Activated CD4-positive, alpha-beta T cell treated with anti-CD3 and anti-CD28 coated beads, Interleukin-2, Interleukin-6, amounts not matched to agents 100 ng/mL and 50 ng/mL, durations not matched to agents 16 hours and 8 hours (primary cell): ENCODE results near the gene ESPN.
"Not testable (repeated sequence)": the region's sequence is repeated elsewhere in the genome, so short reads cannot be mapped to it uniquely, and the experiment has no call there.

Experiments
- DNase-seq: peaks from one replicate; pipeline ENCODE4 v3.0.0-alpha.2; 2020

Gene ESPN

GRCh38 chr1:6410248-6410893 is 14.2 kb upstream of the ESPN start:
- no peak for DNase-seq

GRCh38 chr1:6412896-6413295 is 11.7 kb upstream of the ESPN start:
- DNase-seq: no peak

GRCh38 chr1:6414443-6414844 is 10.1 kb upstream of the ESPN start:
- peak; percentile 58 for DNase-seq

GRCh38 chr1:6414881-6415626 is 9.5 kb upstream of the ESPN start:
- DNase-seq: no peak

- no peak for DNase-seq
Observed at GRCh38 chr1:6416295-6416656, 8.3 kb upstream of the ESPN start.

GRCh38 chr1:6416906-6417305 is 7.7 kb upstream of the ESPN start:
- no peak for DNase-seq

GRCh38 chr1:6417961-6418667 is 6.5 kb upstream of the ESPN start:
- DNase-seq: no peak

GRCh38 chr1:6418668-6419396 is 5.7 kb upstream of the ESPN start:
- no peak for DNase-seq

GRCh38 chr1:6419397-6419803 is 5.2 kb upstream of the ESPN start:
- DNase-seq: no peak

GRCh38 chr1:6419804-6420453 is 4.6 kb upstream of the ESPN start, which contains the start of gene HES2:
TSS of gene HES2 (minus strand) at chr1:6419919. CDS start at chr1:6419820, 99 bp downstream.
- DNase-seq: peak; percentile 16

GRCh38 chr1:6420454-6421042 is 4.0 kb upstream of the ESPN start:
- peak; percentile 23 for DNase-seq

GRCh38 chr1:6421266-6421665 is 3.3 kb upstream of the ESPN start:
- DNase-seq: no peak

GRCh38 chr1:6423321-6423999 is 1.1 kb upstream of the ESPN start:
- DNase-seq: peak; percentile 75

- DNase-seq: no peak
Observed at GRCh38 chr1:6424000-6424565, 493 bp upstream of the ESPN start.

GRCh38 chr1:6425658-6426057 is 1.1 kb downstream of the ESPN start:
- DNase-seq: no peak

- no peak for DNase-seq
Observed at GRCh38 chr1:6426277-6426971, 1.8 kb downstream of the ESPN start.

GRCh38 chr1:6426972-6427350 is 2.4 kb downstream of the ESPN start:
- no peak for DNase-seq

- DNase-seq: no peak
Observed at GRCh38 chr1:6427441-6428390, 3.1 kb downstream of the ESPN start.

GRCh38 chr1:6428453-6428852 is 3.9 kb downstream of the ESPN start:
- DNase-seq: not testable (repeated sequence)
